Activated B cell treated with CpG ODN at 0.5 μM for 24 hours (primary cell): ENCODE data around the gene PHPT1. TPM values are rescaled to one million over a fixed set of nuclear protein-coding genes. Genes with fewer than 3 reads are reported as not detected.
"Not testable (repeated sequence)": the region's sequence is repeated elsewhere in the genome, so short reads cannot be mapped to it uniquely, and the experiment has no call there.

Experiments
- ATAC-seq: fragments of 200-7000 bp; cut with Tn5 transposase; one replicate; pipeline ENCODE4 v1.10.0; 2021; ENCODE audit warnings: low read depth, mild to moderate bottlenecking, moderate library complexity
- CTCF ChIA-PET: fragments of 350-600 bp; sonication (Branson Sonifier 250); formaldehyde crosslinking; loops from one replicate; lab custom pipeline; 2021; ENCODE audit warnings: antibody characterized with exemption; lab: Charles Lee
- POLR2A ChIA-PET: fragments of 350-600 bp; sonication (Branson Sonifier 250); formaldehyde crosslinking; loops from one replicate; lab custom pipeline; 2021; ENCODE audit warnings: antibody characterized with exemption; lab: Charles Lee
- DNase-seq: peaks from one replicate; pipeline ENCODE4 v3.0.0; 2022
- H3K27ac Mint-ChIP-seq: one replicate; pipeline ENCODE4 v1.8.0; 2020; ENCODE audit warnings: mixed read lengths
- H3K27me3 Mint-ChIP-seq: one replicate; pipeline ENCODE4 v1.8.0; 2021; ENCODE audit warnings: mixed read lengths
- H3K36me3 Mint-ChIP-seq: one replicate; pipeline ENCODE4 v1.8.0; 2021; ENCODE audit warnings: low read depth, mixed read lengths
- H3K4me1 Mint-ChIP-seq: one replicate; pipeline ENCODE4 v1.8.0; 2021; ENCODE audit warnings: mixed read lengths
- H3K4me3 Mint-ChIP-seq: one replicate; pipeline ENCODE4 v1.8.0; 2020; ENCODE audit warnings: mild to moderate bottlenecking, mixed read lengths
- H3K9me3 Mint-ChIP-seq: one replicate; pipeline ENCODE4 v1.8.0; 2020; ENCODE audit warnings: mixed read lengths
- intact Hi-C: fragments of 100-400 bp; cut with micrococcal nuclease; formaldehyde crosslinking; loops from one replicate; pipeline ENCODE4 v1.15.1; 2024
- total RNA-seq: library from RNA; stranded (reverse); gene quantifications from 2 replicates; pipeline ENCODE4 v1.2.3, GENCODE V29; 2022
- TF ChIP-seq, protein P1 (sequence below): fragments of 200-600 bp; IDR thresholded peaks from one replicate; pipeline ENCODE4 v1.8.0; 2022; ENCODE audit warnings: antibody characterized with exemption, mild to moderate bottlenecking

PHPT1 gene
- total RNA-seq, 1 donor from 2014 or later = 64.6 TPM

DNA sequence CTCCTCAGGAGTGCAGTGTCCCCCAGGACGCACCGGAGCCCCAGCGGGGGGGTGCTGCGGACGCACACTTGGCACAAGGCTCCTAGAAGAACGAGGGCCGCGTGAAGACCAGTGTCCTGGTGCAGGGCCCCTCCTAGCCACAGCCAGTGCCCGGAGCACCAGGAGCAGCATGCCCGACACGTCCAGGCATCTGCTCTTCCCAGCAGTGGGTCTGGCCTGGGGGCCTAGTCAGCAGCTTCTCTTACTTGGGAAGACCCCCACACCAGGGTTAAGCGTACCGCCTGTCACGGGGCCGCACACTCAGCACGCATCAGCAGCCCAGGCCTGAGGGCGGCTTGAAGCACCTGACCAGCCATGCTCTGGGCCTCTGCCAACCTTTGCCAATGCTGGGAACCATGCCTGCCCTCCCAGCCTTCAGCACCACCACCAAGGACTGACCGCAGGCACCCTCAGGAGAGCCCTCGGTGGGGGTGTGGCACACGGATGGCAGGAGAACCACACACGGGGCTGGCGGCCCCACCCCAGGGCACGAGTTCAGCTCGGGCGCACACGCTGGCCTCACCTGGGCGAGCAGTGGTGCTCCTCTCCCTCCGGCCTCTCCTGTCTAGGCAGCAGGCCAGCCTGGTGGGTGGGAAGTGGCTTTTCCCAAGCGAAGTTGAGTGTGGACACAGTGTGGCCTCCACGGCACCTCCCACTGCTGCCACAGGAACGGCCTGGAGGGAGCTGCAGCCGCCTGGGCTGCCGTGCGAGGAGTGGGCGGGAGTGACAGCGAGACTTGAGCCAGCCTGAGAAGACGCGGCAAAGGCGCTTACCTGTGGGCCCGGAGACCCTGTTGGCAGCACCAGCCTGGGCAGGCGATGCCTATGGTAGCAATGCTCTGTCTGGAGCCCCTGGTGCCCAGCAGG, 19.0 kb upstream of the PHPT1 start:
- Mint-ChIP-seq H3K27ac (no peak overlapping the region), H3K4me1 (no peaks in the 10 kb centered on the region), H3K36me3 (peaks cover 52% of the 10 kb centered on the region), H3K27me3 (no peaks in the 10 kb centered on the region), H3K9me3 (no peaks in the 10 kb centered on the region), H3K4me3 (no peak overlapping the region)
- intact Hi-C loops = no loop called here
- TF ChIP-seq, protein P1, sequence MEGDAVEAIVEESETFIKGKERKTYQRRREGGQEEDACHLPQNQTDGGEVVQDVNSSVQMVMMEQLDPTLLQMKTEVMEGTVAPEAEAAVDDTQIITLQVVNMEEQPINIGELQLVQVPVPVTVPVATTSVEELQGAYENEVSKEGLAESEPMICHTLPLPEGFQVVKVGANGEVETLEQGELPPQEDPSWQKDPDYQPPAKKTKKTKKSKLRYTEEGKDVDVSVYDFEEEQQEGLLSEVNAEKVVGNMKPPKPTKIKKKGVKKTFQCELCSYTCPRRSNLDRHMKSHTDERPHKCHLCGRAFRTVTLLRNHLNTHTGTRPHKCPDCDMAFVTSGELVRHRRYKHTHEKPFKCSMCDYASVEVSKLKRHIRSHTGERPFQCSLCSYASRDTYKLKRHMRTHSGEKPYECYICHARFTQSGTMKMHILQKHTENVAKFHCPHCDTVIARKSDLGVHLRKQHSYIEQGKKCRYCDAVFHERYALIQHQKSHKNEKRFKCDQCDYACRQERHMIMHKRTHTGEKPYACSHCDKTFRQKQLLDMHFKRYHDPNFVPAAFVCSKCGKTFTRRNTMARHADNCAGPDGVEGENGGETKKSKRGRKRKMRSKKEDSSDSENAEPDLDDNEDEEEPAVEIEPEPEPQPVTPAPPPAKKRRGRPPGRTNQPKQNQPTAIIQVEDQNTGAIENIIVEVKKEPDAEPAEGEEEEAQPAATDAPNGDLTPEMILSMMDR = no peak
- ChIA-PET POLR2A (interaction anchor here (0.6 kb wide), 1 partner anchor 18 kb away, joined by 3 read pairs; no protein-coding TSS in a partner anchor), CTCF (no interaction called here)
- DNase-seq = no peak
- ATAC-seq = no peak

DNA sequence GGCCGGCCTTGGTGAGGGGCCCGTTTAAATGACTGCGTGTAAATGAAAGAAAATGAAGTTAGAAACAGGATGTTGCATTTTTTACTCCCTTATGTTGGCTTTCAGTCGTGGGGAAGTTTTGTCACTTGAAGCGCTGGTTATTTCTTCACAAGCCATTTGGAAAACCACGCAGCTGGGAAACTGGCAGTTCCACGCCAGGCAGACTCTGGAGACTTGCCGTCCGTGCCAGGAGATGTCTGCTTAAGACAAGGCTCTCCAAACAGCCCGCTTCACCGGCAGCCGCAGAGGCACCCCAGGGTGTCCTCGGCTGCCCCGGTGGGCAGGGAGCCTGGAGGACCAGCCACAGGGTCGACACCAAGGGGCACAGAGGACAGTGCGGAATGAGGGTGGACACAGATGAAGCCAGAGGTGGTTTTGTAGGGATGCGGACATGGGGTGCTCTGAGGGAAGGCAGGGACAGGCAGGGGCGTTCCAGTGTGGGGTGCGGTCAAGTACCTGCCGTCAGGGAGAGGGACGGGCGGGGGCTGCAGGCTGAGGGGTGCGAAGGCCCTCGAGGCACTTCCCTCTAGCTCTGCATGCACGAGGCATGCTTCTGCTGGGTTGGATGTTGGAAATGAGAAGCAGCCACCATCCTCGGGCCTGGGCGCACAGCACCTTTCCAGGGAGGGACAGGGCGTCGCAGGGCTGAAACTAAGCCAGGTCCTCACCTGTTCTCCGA, 18.0 kb upstream of the PHPT1 start:
- Mint-ChIP-seq H3K27ac (no peak overlapping the region), H3K27me3 (no peaks in the 10 kb centered on the region), H3K4me3 (no peak overlapping the region), H3K36me3 (peaks cover 45% of the 10 kb centered on the region), H3K9me3 (no peaks in the 10 kb centered on the region), H3K4me1 (no peaks in the 10 kb centered on the region)
- CTCF ChIA-PET = no interaction called here
- POLR2A ChIA-PET = interaction anchor here (0.5 kb wide), 1 partner anchor 95 kb away, joined by 5 read pairs; no protein-coding TSS in a partner anchor
- ATAC-seq (no peak), DNase-seq (no peak)
- TF ChIP-seq, protein P1 = no peak
- intact Hi-C loops = no loop called here

DNA sequence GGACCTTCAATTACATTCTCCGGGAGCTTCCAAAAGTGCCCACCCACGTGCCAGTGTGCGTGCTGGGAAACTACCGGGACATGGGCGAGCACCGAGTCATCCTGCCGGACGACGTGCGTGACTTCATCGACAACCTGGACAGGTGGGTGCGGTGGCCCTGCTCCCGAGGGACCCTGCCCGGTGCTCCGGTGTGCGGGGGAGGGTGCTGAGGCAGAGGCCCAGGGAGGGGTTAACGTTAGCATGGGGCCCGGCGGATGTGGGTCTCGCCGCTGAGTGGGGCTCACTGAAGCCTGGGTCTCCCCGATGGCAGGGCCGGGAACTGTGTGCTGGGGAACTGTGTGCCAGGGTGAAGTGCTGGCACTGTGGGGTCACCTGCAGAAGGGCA, 17.5 kb upstream of the PHPT1 start:
- POLR2A ChIA-PET = interaction anchor here (0.5 kb wide), 1 partner anchor 95 kb away, joined by 5 read pairs; no protein-coding TSS in a partner anchor

DNA sequence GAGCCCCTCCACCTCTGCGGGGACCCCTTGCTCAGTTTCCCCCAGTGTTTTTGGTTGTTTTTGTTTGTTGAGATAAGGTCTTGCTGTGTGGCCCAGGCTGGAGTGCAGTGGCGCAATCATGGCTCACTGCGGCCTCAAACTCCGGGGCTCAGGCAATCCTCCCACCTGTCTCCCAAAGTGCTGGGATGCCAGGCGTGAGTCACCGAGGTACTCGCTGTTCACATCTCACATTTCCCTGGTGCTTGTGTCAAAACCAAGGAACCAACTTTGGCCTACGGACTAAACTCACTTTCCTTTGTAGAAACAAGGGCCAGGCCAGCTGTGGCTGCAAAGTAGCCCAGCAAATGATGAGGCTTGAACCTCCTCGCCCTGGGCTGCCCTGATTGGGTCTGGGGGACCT, 16.6 kb upstream of the PHPT1 start:
- Mint-ChIP-seq H3K4me1 (no peaks in the 10 kb centered on the region), H3K9me3 (no peaks in the 10 kb centered on the region), H3K4me3 (no peak overlapping the region), H3K36me3 (peaks cover 40% of the 10 kb centered on the region), H3K27me3 (no peaks in the 10 kb centered on the region), H3K27ac (no peak overlapping the region)
- DNase-seq (no peak), ATAC-seq (no peak)
- intact Hi-C loops = no loop called here
- TF ChIP-seq, protein P1 = no peak
- CTCF ChIA-PET = no interaction called here
- POLR2A ChIA-PET = no interaction called here

More for the DNA sequence above, 17.5 kb upstream of the PHPT1 start:
- Mint-ChIP-seq H3K27me3 (no peaks in the 10 kb centered on the region), H3K4me1 (no peaks in the 10 kb centered on the region), H3K4me3 (no peak overlapping the region), H3K36me3 (peaks cover 41% of the 10 kb centered on the region), H3K27ac (no peak overlapping the region), H3K9me3 (no peaks in the 10 kb centered on the region)
- intact Hi-C loops = no loop called here
- no peak for ATAC-seq
- no peak for DNase-seq
- TF ChIP-seq, protein P1 = no peak
- CTCF ChIA-PET = no interaction called here

DNA sequence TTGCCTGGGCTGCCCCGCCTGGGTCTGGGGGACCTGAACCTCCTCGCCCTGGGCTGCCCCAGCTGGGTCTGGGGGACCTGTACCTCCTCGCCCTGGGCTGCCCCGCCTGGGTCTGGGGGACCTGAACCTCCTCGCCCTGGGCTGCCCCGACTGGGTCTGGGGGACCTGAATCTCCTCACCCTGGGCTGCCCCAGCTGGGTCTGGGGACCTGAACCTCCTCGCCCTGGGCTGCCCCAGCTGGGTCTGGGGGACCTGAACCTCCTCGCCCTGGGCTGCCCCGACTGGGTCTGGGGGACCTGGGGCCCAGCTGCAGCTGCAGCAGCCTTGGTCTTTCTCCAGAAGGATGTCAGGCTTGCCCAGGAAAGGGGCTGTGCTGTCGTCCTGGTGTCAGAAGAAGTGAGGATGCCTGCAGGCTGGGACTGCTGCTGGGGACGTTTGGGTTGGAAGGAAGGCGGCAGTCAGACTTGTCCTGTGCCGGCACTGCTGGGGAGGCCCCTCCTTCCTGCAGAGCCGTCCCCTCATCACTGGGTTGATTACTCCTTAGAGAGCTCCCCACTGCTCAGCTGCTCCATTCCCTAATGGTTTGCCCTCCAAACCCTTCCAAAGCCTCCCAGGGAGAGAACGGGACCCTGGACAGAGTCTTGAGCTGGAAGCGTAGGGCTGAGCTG, 15.7 kb upstream of the PHPT1 start:
- ATAC-seq, CTCF ChIA-PET, H3K4me1 Mint-ChIP-seq, H3K27me3 Mint-ChIP-seq, DNase-seq, H3K4me3 Mint-ChIP-seq, H3K27ac Mint-ChIP-seq, H3K9me3 Mint-ChIP-seq, POLR2A ChIA-PET, intact Hi-C loops: not testable (repeated sequence)
- H3K36me3 Mint-ChIP-seq = peaks cover 40% of the 10 kb centered on the region
